GM12878 (cell line): Measurements from ENCODE around the gene VPS8. TPM values are rescaled to one million over a fixed set of nuclear protein-coding genes. Genes with fewer than 3 reads are reported as not detected.

Source experiments
- ATAC-seq: fragments of 200-7000 bp; cut with Tn5 transposase; 3 replicates; pipeline ENCODE4 v1.9.1; 2020; ENCODE audit warnings: mild to moderate bottlenecking, moderate library complexity
- BruUV-seq: library from RNA; stranded (reverse); fragments of 400-500 nt; replicated peaks from 2 replicates; lab custom pipeline; 2021; lab: Mats Ljungman, UMichigan
- CTCF ChIA-PET: fragments of 300-600 bp; sonication (Branson Sonifier 250); formaldehyde crosslinking; extraction: SDS; loops from one replicate; lab custom pipeline; 2021; ENCODE audit warnings: inconsistent platforms; lab: Yijun Ruan, JAX
- POLR2A ChIA-PET: fragments of 350-600 bp; formaldehyde crosslinking; extraction: SDS; loops from one replicate; lab custom pipeline; 2021; ENCODE audit warnings: inconsistent platforms; lab: Charles Lee
- RAD21 ChIA-PET: fragments of 300-600 bp; sonication (Branson Sonifier 250); formaldehyde crosslinking; loops from one replicate; lab custom pipeline; 2023; ENCODE audit warnings: antibody characterized with exemption; ENCODE audit not compliant: unreplicated experiment; lab: Charles Lee
- SMC1A ChIA-PET: fragments of 300-600 bp; sonication (Branson Sonifier 250); formaldehyde crosslinking; loops from one replicate; lab custom pipeline; 2023; ENCODE audit not compliant: unreplicated experiment, uncharacterized antibody; lab: Charles Lee
- DNase-seq: peaks from one replicate; pipeline ENCODE4 v3.0.0-alpha.2; 2011; ENCODE audit warnings: low read depth, low spot score
- FAIRE-seq: peaks from 3 replicates; lab custom pipeline; 2011; peaks lifted over from hg19 to GRCh38; lab: Jason Lieb, UNC
- H2AFZ ChIP-seq: 2 replicates; pipeline ENCODE4 v1.6.0; 2011; ENCODE audit warnings: low read depth, low read length, control low read depth; ENCODE audit not compliant: control insufficient read depth
- H3K27ac ChIP-seq: 2 replicates; pipeline ENCODE4 v1.5.1; 2011; ENCODE audit warnings: control low read depth; ENCODE audit not compliant: control insufficient read depth, insufficient read depth
- H3K27me3 ChIP-seq, 2 experiments: replicated peaks in 1 of 2; 2 replicates each; pipeline versions ENCODE4 v1.6.0 to v1.6.1; 2011; ENCODE audit warnings: low read length in 1 of 2; ENCODE audit not compliant: control insufficient read depth in 2 of 2, insufficient read depth in 2 of 2
- H3K36me3 ChIP-seq, 2 experiments: 2 replicates each; pipeline ENCODE4 v1.5.1; 2011; ENCODE audit warnings: low read length in 1 of 2; ENCODE audit not compliant: control insufficient read depth in 2 of 2, insufficient read depth in 2 of 2
- H3K4me1 ChIP-seq: 2 replicates; pipeline ENCODE4 v1.6.1; 2011; ENCODE audit warnings: mild to moderate bottlenecking, low read length, moderate library complexity, mixed read lengths; ENCODE audit not compliant: control insufficient read depth, insufficient read depth
- H3K4me2 ChIP-seq: 2 replicates; pipeline ENCODE4 v1.6.0; 2011; ENCODE audit warnings: control low read depth; ENCODE audit not compliant: control insufficient read depth, insufficient read depth
- H3K4me3 ChIP-seq: fragments of 200-600 bp; sonication (generic); 2 replicates; pipeline ENCODE4 v1.5.1; 2016
- H3K79me2 ChIP-seq: 2 replicates; pipeline ENCODE4 v1.6.0; 2011; ENCODE audit warnings: low read length; ENCODE audit not compliant: control insufficient read depth, insufficient read depth
- H3K9ac ChIP-seq: 2 replicates; pipeline ENCODE4 v1.8.0; 2011; ENCODE audit warnings: low read length, control low read depth, mixed read lengths; ENCODE audit not compliant: control insufficient read depth, insufficient read depth
- H3K9me3 ChIP-seq: replicated peaks from 3 replicates; pipeline ENCODE4 v1.5.1; 2011; ENCODE audit warnings: mild to moderate bottlenecking, low read length; ENCODE audit not compliant: control insufficient read depth, insufficient read depth
- H4K20me1 ChIP-seq: 2 replicates; pipeline ENCODE4 v1.6.0; 2011; ENCODE audit not compliant: control insufficient read depth, insufficient read depth
- CHD2 ChIP-seq: IDR thresholded peaks from 2 replicates; pipeline ENCODE4 v1.6.1; 2011; ENCODE audit warnings: low read depth, low read length, improper control_type of control experiment, borderline replicate concordance
- CREB1 ChIP-seq: IDR thresholded peaks from 2 replicates; pipeline ENCODE4 v1.6.1; 2012; ENCODE audit warnings: low read depth, mild to moderate bottlenecking, inconsistent platforms
- CREM ChIP-seq: IDR thresholded peaks from 2 replicates; pipeline ENCODE4 v1.6.1; 2014; ENCODE audit warnings: antibody characterized with exemption, low read depth
- DPF2 ChIP-seq: fragments of 450-650 bp; IDR thresholded peaks from 2 replicates; pipeline ENCODE4 v1.6.1; 2017; ENCODE audit warnings: mild to moderate bottlenecking
- MYB ChIP-seq: fragments of 150-350 bp; IDR thresholded peaks from 2 replicates; pipeline ENCODE4 v1.6.1; 2014; ENCODE audit warnings: mild to moderate bottlenecking, low read depth, low read length, borderline replicate concordance
- POLR2AphosphoS5 ChIP-seq: IDR thresholded peaks from 2 replicates; pipeline ENCODE4 v1.6.1; 2011; ENCODE audit warnings: mild to moderate bottlenecking, low read length, inconsistent platforms
- POU2F2 ChIP-seq: IDR thresholded peaks from 3 replicates; pipeline ENCODE4 v1.6.1; 2011; ENCODE audit warnings: low read depth, mild to moderate bottlenecking, low read length, borderline replicate concordance
- RAD51 ChIP-seq: fragments of 450-650 bp; IDR thresholded peaks from 2 replicates; pipeline ENCODE4 v1.6.1; 2016; ENCODE audit warnings: moderate library complexity, mild to moderate bottlenecking, inconsistent platforms
- SREBF2 ChIP-seq: IDR thresholded peaks from 2 replicates; pipeline ENCODE4 v1.6.1; 2012; ENCODE audit warnings: mild to moderate bottlenecking, low read length
- ZBTB40 ChIP-seq: fragments of 450-650 bp; IDR thresholded peaks from 2 replicates; pipeline ENCODE4 v1.6.1; 2016; ENCODE audit warnings: mild to moderate bottlenecking, moderate library complexity, borderline replicate concordance
- WGBS: methylation state at CpG from one replicate; pipeline ENCODE4 v1.1.6; 2016; ENCODE audit warnings: low lambda C conversion rate; ENCODE audit not compliant: insufficient replicate concordance, insufficient coverage; ENCODE audit errors: missing lambda C conversion rate; 5-methylcytosine and 5-hydroxymethylcytosine counted together
- in situ Hi-C: fragments of 300-500 bp; cut with MboI; formaldehyde crosslinking; loops from 9 replicates; pipeline ENCODE4 v1.14.3; 2018; ENCODE audit warnings: mixed read lengths
- intact Hi-C: fragments of 100-400 bp; cut with micrococcal nuclease; formaldehyde crosslinking; loops from one replicate; pipeline ENCODE4 v1.14.2; 2022; ENCODE audit not compliant: unreplicated experiment
- polyA plus RNA-seq, 11 experiments: library from polyadenylated mRNA; depleted of rRNA in 4 of 11; unstranded in 6 of 11; stranded (reverse) in 5 of 11; fragments of >200 nt; fragmentation: Nextera tagmentation in 4 of 11; fragmentation: Illumina TruSeq in 1 of 11; extraction: Ambion mirVana in 4 of 11; extraction: Trizol in 1 of 11; gene quantifications; 1 replicate in 1 of 11; 2 replicates in 10 of 11; pipeline versions ENCODE4 v1.2.1 to v1.2.3, GENCODE V29; 2011 to 2016; ENCODE audit warnings: inconsistent platforms in 2 of 11, missing spikeins in 2 of 11, low read depth in 1 of 11
- total RNA-seq, 4 experiments: library from RNA; depleted of rRNA in 3 of 4; stranded (reverse); fragments of >200 nt in 3 of 4; fragmentation: Illumina TruSeq in 1 of 4; extraction: Trizol in 1 of 4; gene quantifications; 2 replicates each; pipeline versions ENCODE4 v1.2.1 to v1.2.3, GENCODE V29; 2013 to 2021

The VPS8 gene
- total and polyA plus RNA-seq, 10 of the 15 experiments (the other 5 are each of a cell fraction or from before 2014, with no cell fraction given) = 8.9 to 34.7 (median 20.9) TPM

GRCh38 chr3:184850201-184850600, 38.2 kb downstream of the VPS8 start (continued):
- TF ChIP-seq RAD51 (no peak), MYB (no peak), POU2F2 (no peak), CHD2 (no peak), CREM (no peak), POLR2AphosphoS5 (no peak), CREB1 (no peak), DPF2 (no peak)

DNA sequence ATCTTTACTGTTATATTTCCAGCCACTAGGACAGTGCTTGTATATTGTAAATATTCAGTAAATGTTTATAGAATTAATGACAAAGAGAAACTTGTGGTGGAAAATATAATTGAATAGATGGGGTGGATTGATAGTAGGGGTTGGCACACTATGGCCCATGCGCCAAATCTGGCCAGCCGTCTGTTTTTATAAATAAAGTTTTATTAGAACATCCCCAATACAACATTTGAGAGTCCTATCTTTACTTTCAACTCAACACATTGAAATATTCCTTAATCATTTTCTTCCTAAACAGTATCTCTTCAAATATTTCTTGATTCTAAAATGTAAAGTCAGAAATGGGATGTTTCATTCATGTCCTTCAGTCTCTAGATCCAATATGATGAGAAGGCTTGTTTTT, 45.1 kb downstream of the VPS8 start:
- no peak overlapping the region for H3K4me2 ChIP-seq
- DNase-seq (no peak), ATAC-seq (no peak), FAIRE-seq (no peak)
- H2AFZ ChIP-seq = no peak overlapping the region
- SMC1A ChIA-PET = no interaction called here
- no peaks in the 10 kb centered on the region for H3K9me3 ChIP-seq
- RAD21 ChIA-PET = no interaction called here
- peaks cover 0 to 12% of the 10 kb centered on the region in 2 experiments; a peak in 3 of 4 replicates for H3K36me3 ChIP-seq
- POLR2A ChIA-PET = no interaction called here
- no peaks in the 10 kb centered on the region for H3K4me1 ChIP-seq
- H3K27me3 ChIP-seq = no peaks in the 10 kb centered on the region
- no peak for TF ChIP-seq SREBF2
- peak; percentile 68 for TF ChIP-seq ZBTB40
- TF ChIP-seq, all 136 proteins: peak for 1
- BruUV-seq = no TSS peak
- in situ Hi-C loops (no loop called here), intact Hi-C loops (no loop called here)
- CTCF ChIA-PET = interaction anchor here (0.9 kb wide), 1 partner anchor 12 kb away, joined by 3 read pairs; no protein-coding TSS in a partner anchor
- no peak overlapping the region for H3K9ac ChIP-seq
- 100% methylated on average over 2 of the region's 2 CpGs for WGBS
- no peak overlapping the region for H3K27ac ChIP-seq
- H3K4me3 ChIP-seq = no peak overlapping the region
- H3K79me2 ChIP-seq = no peaks in the 10 kb centered on the region
- H4K20me1 ChIP-seq = no peaks in the 10 kb centered on the region
